Stimulated activated CD8-positive, alpha-beta memory T cell treated with anti-CD3 and anti-CD28 coated beads, Interleukin-7, amount 100 ng/mL, for 4 hours (primary cell): ENCODE results near the gene FLYWCH1.

Experiments used
- DNase-seq, 2 donors: peaks; one replicate each; pipeline ENCODE4 v3.0.0-alpha.2; 2020; ENCODE audit warnings: low read depth in 2 of 2

The FLYWCH1 gene

GRCh38 chr16:2983706-2984136, 72.0 kb downstream of the FLYWCH1 start:
- peak; percentile 31 to 59 for DNase-seq

- no peak for DNase-seq
Measured at GRCh38 chr16:2985462-2985861, 73.7 kb downstream of the FLYWCH1 start.

- no peak for DNase-seq
Measured at GRCh38 chr16:2985893-2986355, 74.2 kb downstream of the FLYWCH1 start.

- DNase-seq: no peak
Measured at GRCh38 chr16:2986623-2987188, 75.0 kb downstream of the FLYWCH1 start.

DNA sequence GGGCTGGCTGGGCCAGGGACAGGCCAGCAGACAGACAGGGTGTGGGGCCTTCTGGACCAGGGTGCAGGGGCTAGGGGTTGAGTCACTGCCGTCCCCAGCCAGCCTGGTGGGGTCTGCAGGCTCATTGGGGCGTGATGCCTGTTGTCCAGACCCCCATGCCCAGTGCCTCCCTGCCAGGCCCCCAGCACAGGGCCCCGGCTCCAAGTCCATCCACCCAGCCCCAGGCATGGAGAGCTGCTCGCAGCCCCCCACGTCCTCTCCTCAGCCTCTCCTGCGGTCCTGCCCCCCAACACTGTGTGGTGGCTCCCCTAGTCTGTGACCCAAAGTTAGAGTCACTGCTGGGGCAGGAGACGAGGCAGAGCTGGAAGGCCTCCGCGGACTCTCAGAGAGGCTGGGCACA, 75.6 kb downstream of the FLYWCH1 start:
- no peak for DNase-seq

- DNase-seq: no peak
Measured at GRCh38 chr16:2987833-2988232, 76.1 kb downstream of the FLYWCH1 start.

GRCh38 chr16:2988590-2989099, 76.9 kb downstream of the FLYWCH1 start:
- DNase-seq: no peak

DNA sequence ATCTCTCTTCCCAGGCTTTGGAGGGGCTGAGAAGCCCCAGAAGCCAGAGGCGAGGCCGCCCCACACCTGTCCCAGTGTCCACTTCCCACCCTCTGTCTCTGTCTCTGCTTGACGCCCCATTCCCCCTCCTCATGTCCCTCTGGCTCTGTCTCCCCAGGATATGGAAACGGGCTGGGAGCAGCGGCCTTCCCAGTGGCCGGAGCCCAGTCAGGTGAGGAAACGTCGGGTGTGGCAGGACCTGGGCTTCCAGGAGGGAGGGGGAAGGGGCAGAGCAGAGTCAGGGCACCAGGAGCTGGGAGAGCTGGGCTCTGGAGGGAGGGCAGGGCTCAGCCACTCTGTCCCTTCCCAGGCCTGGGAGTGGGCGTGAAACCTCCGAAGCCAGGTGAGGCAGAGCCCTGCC, 79.2 kb downstream of the FLYWCH1 start:
- no peak for DNase-seq

DNA sequence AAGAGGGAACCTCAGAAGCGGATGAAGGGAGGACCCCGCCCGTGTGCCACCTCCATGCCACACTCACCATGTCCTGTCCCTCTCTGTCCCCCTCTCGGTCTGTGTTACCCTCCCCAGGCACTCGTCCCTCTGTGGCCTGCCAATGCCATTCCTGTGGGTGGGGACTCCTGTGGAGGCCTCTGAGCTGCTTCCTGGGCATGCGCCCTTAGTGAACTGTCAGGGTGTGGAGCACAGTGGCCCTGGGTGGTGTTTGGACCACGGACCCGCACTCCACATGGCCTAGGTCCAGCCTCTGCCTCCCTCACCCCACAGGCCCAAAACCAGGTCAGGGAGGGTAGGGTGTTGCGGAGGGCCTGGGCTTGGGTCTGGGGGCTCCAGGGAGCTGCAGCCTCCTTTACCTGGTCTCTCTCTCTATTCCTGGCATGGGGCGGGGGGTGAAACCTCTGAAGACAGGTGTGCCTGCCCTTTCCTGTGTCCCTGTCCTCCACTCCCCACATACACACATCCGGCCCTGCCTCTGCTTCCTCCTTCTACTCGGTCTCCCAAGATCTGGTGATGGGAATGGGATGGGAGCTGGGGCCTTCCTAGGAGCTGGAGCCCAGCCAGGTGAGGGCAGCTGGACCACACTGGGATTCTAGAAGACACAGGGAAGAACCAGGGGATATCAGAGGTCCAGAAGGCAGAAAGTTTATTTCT, 80.0 kb downstream of the FLYWCH1 start:
- DNase-seq: no peak

GRCh38 chr16:2992383-2993081, 80.8 kb downstream of the FLYWCH1 start:
- DNase-seq: no peak

- DNase-seq: no peak
Measured at GRCh38 chr16:2996298-2996697, 84.6 kb downstream of the FLYWCH1 start.

DNA sequence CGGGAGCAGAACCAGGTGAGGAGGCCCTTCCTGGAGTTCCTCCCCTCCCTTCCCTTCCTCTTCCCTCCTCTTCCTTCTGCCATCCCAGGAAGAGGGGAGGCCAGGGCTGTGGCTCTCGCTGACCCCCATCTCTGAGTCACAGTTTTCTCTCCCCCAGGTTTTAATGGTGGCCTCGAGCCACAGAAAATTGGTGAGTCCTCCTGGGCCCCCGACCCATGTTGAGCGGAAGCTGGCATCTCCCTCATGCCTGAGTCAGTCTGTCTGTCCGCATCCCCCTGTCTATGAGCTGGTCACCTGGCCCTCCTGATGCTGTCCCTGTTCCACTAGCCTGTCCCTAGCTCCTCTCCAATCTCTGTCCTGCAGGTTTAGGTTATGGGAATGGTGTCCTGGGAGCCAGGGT, 88.2 kb downstream of the FLYWCH1 start:
- DNase-seq: no peak

GRCh38 chr16:3000540-3000939, 88.8 kb downstream of the FLYWCH1 start:
- no peak for DNase-seq
